K562 (cell line): ENCODE data around the gene OR52B6. TPM values are rescaled to one million over a fixed set of nuclear protein-coding genes. Genes with fewer than 3 reads are reported as not detected.
A peak's percentile ranks its signal among the peaks of the same experiment; 100 is the strongest.

Source experiments
- ARHGAP35 ChIP-seq: fragments of 450-650 bp; IDR thresholded peaks from 2 replicates; pipeline ENCODE4 v1.6.1; 2018; ENCODE audit not compliant: partially characterized antibody
- ASH1L ChIP-seq: fragments of 450-650 bp; IDR thresholded peaks from 2 replicates; pipeline ENCODE4 v1.6.1; 2018; ENCODE audit warnings: borderline replicate concordance, mild to moderate bottlenecking, low read depth; ENCODE audit not compliant: partially characterized antibody
- ATF2 ChIP-seq: sonication (generic); formaldehyde crosslinking; IDR thresholded peaks from 2 replicates; pipeline ENCODE4 v1.8.1; 2022; ENCODE audit warnings: missing genetic modification reagents
- ELF2 ChIP-seq: fragments of 250-450 bp; sonication (Bioruptor Pico); IDR thresholded peaks from 2 replicates; pipeline ENCODE4 v1.5.0; 2021; ENCODE audit warnings: mild to moderate bottlenecking
- ETV1 ChIP-seq: fragments of 450-650 bp; conservative IDR thresholded peaks from 2 replicates; pipeline ENCODE4 v1.6.1; 2016; ENCODE audit warnings: missing genetic modification characterization, control low read depth, low read depth, missing compliant biosample characterization
- GTF2E2 ChIP-seq: fragments of 200-800 bp; sonication (Bioruptor generic); IDR thresholded peaks from 2 replicates; pipeline ENCODE4 v1.6.1; 2016; ENCODE audit warnings: missing genetic modification characterization, missing compliant biosample characterization
- NFIX ChIP-seq: fragments of 250-450 bp; sonication (Bioruptor Pico); IDR thresholded peaks from 2 replicates; pipeline ENCODE4 v1.4.0; 2020; ENCODE audit warnings: low read depth, mild to moderate bottlenecking, moderate library complexity
- PHTF2 ChIP-seq: fragments of 250-450 bp; sonication (Bioruptor Pico); IDR thresholded peaks from 2 replicates; pipeline ENCODE4 v1.5.0; 2021; ENCODE audit warnings: mild to moderate bottlenecking
- PTBP1 ChIP-seq: fragments of 200-400 bp; formaldehyde crosslinking; IDR thresholded peaks from 2 replicates; pipeline ENCODE4 v1.6.1; 2017; ENCODE audit warnings: low read depth, low read length
- RBM25 ChIP-seq: fragments of 200-400 bp; formaldehyde crosslinking; IDR thresholded peaks from 2 replicates; pipeline ENCODE4 v1.6.1; 2018; ENCODE audit warnings: low read length, low read depth, moderate library complexity; ENCODE audit not compliant: severe bottlenecking
- SMC3 ChIP-seq: conservative IDR thresholded peaks from 2 replicates; pipeline ENCODE4 v1.6.1; 2011; ENCODE audit warnings: low read depth, low read length, improper control_type of control experiment; ENCODE audit not compliant: insufficient read depth
- TAF9B ChIP-seq: fragments of 450-650 bp; IDR thresholded peaks from 2 replicates; pipeline ENCODE4 v1.6.1; 2018; ENCODE audit warnings: mild to moderate bottlenecking; ENCODE audit not compliant: partially characterized antibody
- U2AF2 ChIP-seq: fragments of 200-400 bp; formaldehyde crosslinking; optimal IDR thresholded peaks from 2 replicates; pipeline ENCODE3; 2017; ENCODE audit warnings: low read depth, mild to moderate bottlenecking, low read length
- ZFP1 ChIP-seq: fragments of 450-650 bp; formaldehyde crosslinking; IDR thresholded peaks from 2 replicates; pipeline ENCODE4 v1.4.0; 2020; ENCODE audit warnings: mild to moderate bottlenecking, mixed read lengths
- ZNF23 ChIP-seq: fragments of 250-450 bp; sonication (Bioruptor Pico); IDR thresholded peaks from 2 replicates; pipeline ENCODE4 v1.4.0; 2020; ENCODE audit warnings: mild to moderate bottlenecking
- polyA plus RNA-seq, 8 experiments: library from polyadenylated mRNA; depleted of rRNA in 4 of 8; stranded (reverse) in 5 of 8; unstranded in 3 of 8; fragments of >200 nt; fragmentation: Nextera tagmentation in 2 of 8; fragmentation: Illumina TruSeq in 1 of 8; extraction: Ambion mirVana in 2 of 8; extraction: Trizol in 1 of 8; gene quantifications; 2 replicates each; pipeline versions ENCODE4 v1.2.1 to v1.2.3, GENCODE V29; 2011 to 2014; ENCODE audit warnings: inconsistent platforms in 1 of 8, missing spikeins in 1 of 8
- total RNA-seq, 7 experiments: library from RNA; depleted of rRNA in 6 of 7; stranded (reverse); fragments of >200 nt in 6 of 7; fragmentation: Illumina TruSeq in 2 of 7; extraction: Trizol in 2 of 7; gene quantifications; 2 replicates each; pipeline versions ENCODE4 v1.2.1 to v1.2.3, GENCODE V29; 2011 to 2021; ENCODE audit warnings: low replicate concordance in 1 of 7
- TF ChIP-seq, protein P1 (sequence below): fragments of 450-650 bp; conservative IDR thresholded peaks from 2 replicates; pipeline ENCODE4 v1.6.1; 2016; ENCODE audit warnings: missing genetic modification characterization, low read depth, mild to moderate bottlenecking, control low read depth, missing compliant biosample characterization
- TF ChIP-seq, protein P2 (sequence below), 3 experiments: fragments of 200-800 bp in 1 of 3; sonication (Bioruptor generic) in 1 of 3; sonication (generic) in 1 of 3; formaldehyde crosslinking in 1 of 3; IDR thresholded peaks; 2 replicates each; pipeline versions ENCODE4 v1.6.1 to v1.8.0; 2016 to 2022; ENCODE audit warnings: mild to moderate bottlenecking in 2 of 3, missing compliant biosample characterization in 2 of 3, missing genetic modification characterization in 2 of 3, missing genetic modification reagents in 1 of 3
- TF ChIP-seq, protein P3 (sequence below): sonication (generic); formaldehyde crosslinking; IDR thresholded peaks from 2 replicates; pipeline ENCODE4 v1.8.1; 2023; ENCODE audit warnings: mild to moderate bottlenecking, missing genetic modification reagents

Gene OR52B6
- total and polyA plus RNA-seq, 9 of the 15 experiments (the other 6 are each of a cell fraction or from before 2014, with no cell fraction given), result not detected

GRCh38 chr11:5591613-5592012 is 10.9 kb downstream of the OR52B6 start (continued):
- TF ChIP-seq, protein P1, sequence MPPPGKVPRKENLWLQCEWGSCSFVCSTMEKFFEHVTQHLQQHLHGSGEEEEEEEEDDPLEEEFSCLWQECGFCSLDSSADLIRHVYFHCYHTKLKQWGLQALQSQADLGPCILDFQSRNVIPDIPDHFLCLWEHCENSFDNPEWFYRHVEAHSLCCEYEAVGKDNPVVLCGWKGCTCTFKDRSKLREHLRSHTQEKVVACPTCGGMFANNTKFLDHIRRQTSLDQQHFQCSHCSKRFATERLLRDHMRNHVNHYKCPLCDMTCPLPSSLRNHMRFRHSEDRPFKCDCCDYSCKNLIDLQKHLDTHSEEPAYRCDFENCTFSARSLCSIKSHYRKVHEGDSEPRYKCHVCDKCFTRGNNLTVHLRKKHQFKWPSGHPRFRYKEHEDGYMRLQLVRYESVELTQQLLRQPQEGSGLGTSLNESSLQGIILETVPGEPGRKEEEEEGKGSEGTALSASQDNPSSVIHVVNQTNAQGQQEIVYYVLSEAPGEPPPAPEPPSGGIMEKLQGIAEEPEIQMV (tag), result no peak
- TF ChIP-seq PTBP1, result no peak
- TF ChIP-seq, protein P2, sequence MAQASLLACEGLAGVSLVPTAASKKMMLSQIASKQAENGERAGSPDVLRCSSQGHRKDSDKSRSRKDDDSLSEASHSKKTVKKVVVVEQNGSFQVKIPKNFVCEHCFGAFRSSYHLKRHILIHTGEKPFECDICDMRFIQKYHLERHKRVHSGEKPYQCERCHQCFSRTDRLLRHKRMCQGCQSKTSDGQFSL (CRISPR knock-in tag; IDR thresholded peaks at IDR 0.05), result no peak
- TF ChIP-seq, protein P2 (tag; IDR thresholded peaks at IDR 0.05), result no peak
- TF ChIP-seq ATF2, result no peak
- TF ChIP-seq RBM25, result peak; percentile 57
- no peak for TF ChIP-seq NFIX
- no peak for TF ChIP-seq SMC3
- no peak for TF ChIP-seq ZNF23 (CRISPR knock-in tag)
- TF ChIP-seq, protein P3, sequence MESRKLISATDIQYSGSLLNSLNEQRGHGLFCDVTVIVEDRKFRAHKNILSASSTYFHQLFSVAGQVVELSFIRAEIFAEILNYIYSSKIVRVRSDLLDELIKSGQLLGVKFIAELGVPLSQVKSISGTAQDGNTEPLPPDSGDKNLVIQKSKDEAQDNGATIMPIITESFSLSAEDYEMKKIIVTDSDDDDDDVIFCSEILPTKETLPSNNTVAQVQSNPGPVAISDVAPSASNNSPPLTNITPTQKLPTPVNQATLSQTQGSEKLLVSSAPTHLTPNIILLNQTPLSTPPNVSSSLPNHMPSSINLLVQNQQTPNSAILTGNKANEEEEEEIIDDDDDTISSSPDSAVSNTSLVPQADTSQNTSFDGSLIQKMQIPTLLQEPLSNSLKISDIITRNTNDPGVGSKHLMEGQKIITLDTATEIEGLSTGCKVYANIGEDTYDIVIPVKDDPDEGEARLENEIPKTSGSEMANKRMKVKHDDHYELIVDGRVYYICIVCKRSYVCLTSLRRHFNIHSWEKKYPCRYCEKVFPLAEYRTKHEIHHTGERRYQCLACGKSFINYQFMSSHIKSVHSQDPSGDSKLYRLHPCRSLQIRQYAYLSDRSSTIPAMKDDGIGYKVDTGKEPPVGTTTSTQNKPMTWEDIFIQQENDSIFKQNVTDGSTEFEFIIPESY (CRISPR knock-in tag), result no peak
- TF ChIP-seq ELF2, result no peak
- no peak for TF ChIP-seq TAF9B
- no peak for TF ChIP-seq ZFP1 (CRISPR knock-in tag)
- TF ChIP-seq ETV1 (tag), result no peak
- TF ChIP-seq PHTF2, result no peak
- TF ChIP-seq U2AF2, result no peak
- no peak for TF ChIP-seq GTF2E2
- peak; percentile 46 for TF ChIP-seq ASH1L
- TF ChIP-seq ARHGAP35, result no peak
